AG09319 (cell line): ENCODE results near the gene SPIN1.

Experiments
- DNase-seq: peaks from one replicate; pipeline ENCODE4 v3.0.0-alpha.2; 2010; ENCODE audit warnings: low read depth; ENCODE audit errors: extremely low read depth
- TF ChIP-seq, protein P1 (sequence below): IDR thresholded peaks from 2 replicates; pipeline ENCODE4 v1.5.1; 2011; ENCODE audit warnings: low read depth, mild to moderate bottlenecking, inconsistent platforms, low read length, moderate library complexity

SPIN1 gene

GRCh38 chr9:88476491-88477271 lies 88.4 kb downstream of the SPIN1 start:
- TF ChIP-seq, protein P1, sequence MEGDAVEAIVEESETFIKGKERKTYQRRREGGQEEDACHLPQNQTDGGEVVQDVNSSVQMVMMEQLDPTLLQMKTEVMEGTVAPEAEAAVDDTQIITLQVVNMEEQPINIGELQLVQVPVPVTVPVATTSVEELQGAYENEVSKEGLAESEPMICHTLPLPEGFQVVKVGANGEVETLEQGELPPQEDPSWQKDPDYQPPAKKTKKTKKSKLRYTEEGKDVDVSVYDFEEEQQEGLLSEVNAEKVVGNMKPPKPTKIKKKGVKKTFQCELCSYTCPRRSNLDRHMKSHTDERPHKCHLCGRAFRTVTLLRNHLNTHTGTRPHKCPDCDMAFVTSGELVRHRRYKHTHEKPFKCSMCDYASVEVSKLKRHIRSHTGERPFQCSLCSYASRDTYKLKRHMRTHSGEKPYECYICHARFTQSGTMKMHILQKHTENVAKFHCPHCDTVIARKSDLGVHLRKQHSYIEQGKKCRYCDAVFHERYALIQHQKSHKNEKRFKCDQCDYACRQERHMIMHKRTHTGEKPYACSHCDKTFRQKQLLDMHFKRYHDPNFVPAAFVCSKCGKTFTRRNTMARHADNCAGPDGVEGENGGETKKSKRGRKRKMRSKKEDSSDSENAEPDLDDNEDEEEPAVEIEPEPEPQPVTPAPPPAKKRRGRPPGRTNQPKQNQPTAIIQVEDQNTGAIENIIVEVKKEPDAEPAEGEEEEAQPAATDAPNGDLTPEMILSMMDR: no peak
- no peak for DNase-seq

- TF ChIP-seq, protein P1: no peak
- peak; percentile 63 for DNase-seq
Measured at GRCh38 chr9:88477300-88477751, 89.1 kb downstream of the SPIN1 start.

- TF ChIP-seq, protein P1: no peak
- no peak for DNase-seq
Measured at GRCh38 chr9:88478246-88478645, 90.0 kb downstream of the SPIN1 start.

DNA sequence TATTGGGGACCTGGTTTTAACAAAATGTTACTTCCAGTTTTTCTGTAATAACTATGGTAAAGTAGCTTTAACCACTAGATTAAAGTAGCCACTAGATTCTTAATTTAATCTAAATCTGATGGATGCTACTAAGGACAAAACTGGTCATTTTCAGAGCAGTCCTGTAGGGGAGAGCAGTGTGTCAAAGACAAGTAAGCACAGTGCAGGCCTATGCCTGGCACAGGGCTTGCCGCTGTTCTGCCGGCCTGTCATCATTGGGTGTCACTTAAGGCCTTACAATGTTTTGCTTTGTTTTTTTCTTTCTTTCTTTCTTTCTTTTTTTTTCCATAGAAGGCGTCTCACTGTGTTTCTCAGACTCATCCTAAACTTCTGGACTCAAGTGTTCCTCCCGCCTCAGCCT lies 93.7 kb downstream of the SPIN1 start:
- TF ChIP-seq, protein P1: no peak

GRCh38 chr9:88488166-88488565 lies 99.9 kb downstream of the SPIN1 start:
- DNase-seq: no peak
- TF ChIP-seq, protein P1: no peak

More for the DNA sequence above, 93.7 kb downstream of the SPIN1 start:
- DNase-seq: no peak

GRCh38 chr9:88494983-88495721 lies 106.9 kb downstream of the SPIN1 start:
- TF ChIP-seq, protein P1: no peak
- DNase-seq: no peak

DNA sequence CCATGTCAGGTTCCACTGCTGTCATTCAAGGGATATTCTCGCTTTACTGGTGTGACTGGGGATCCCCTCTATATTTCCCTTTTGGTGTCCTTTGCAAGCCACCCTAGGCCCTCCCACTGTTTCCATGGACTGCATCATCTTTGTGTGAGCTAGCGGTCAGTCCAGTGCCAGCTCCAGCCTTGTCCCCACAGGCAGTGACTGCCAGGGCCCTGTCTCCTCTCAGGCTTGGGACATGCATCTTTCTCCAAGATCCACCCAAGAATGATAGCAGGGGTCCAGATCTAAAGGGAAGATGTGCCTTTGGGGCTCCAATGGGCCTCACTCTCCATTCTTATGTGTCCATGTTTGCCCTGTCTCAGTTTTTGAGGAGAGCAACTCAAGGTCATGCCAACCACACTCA lies 109.0 kb downstream of the SPIN1 start:
- no peak for DNase-seq
- TF ChIP-seq, protein P1: no peak
